ENCODE measurements around the gene UBE2E3. TPM values are rescaled to one million over a fixed set of nuclear protein-coding genes. Genes with fewer than 3 reads are reported as not detected.
A peak's percentile ranks its signal among the peaks of the same experiment; 100 is the strongest.
"Not testable (repeated sequence)": the region's sequence is repeated elsewhere in the genome, so short reads cannot be mapped to it uniquely, and the experiment has no call there.

Gene UBE2E3
- total RNA-seq, 1 experiment from 2014 or later: 181 TPM

- no peak for DNase-seq (ENCODE audit: low read depth)
Observed at GRCh38 chr2:181025004-181025403, 44.6 kb downstream of the UBE2E3 start.

GRCh38 chr2:181036445-181036844 lies 56.0 kb downstream of the UBE2E3 start:
- DNase-seq (ENCODE audit: low read depth): no peak

DNA sequence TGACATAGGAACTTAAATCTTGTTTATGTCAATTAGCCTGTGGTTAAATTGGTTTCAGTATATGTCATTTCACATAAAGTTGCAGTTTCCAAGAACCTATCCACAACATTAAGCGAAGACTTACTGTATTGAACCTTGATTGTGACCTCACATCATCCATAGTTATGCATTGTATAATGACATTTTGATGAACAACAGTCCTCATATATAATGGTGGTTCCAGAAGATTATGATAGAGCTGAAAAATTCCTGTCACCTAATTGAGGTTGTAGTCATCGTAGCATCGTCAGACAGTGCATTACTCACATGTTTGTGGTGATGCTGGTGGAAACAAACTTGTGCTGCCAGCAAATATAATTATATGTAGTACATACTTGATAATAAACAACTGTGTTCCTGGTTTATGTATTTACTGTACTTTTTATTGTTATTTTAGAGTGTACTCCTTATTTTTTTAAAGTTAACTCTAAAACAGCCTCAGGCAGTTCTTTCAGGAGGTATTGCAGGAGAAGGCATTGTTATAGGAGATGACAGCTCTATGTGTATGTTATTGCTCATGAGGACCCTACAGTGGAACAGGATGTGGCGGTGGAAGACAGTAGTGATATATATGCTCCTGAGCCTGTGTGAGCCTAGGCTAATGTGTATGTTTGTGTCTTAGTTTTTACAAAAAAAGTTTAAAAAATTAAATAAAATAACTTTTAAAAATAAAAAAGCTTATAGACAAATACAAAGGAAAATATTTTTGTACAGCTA lies 56.6 kb downstream of the UBE2E3 start:
- peak; percentile 79 for DNase-seq (ENCODE audit: low read depth)

DNA sequence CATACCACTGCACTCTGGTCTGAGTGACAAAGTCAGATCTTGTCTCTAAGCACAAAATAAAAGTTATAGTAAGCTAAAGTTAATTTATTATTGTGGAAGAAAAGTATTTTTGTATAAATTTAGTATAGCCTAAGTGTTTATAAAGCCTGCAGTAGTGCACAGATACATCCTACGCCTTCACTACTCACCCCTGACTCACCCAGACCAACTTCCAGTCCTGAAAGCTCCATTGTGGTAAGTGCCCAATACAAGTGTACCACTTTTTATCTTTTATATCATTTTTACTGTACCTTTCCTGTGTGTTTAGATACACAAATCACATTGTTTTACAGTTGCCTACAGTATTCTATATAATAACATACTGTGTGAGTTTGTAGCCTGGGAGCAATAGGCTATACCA lies 57.5 kb downstream of the UBE2E3 start:
- DNase-seq (ENCODE audit: low read depth): peak; percentile 48

DNA sequence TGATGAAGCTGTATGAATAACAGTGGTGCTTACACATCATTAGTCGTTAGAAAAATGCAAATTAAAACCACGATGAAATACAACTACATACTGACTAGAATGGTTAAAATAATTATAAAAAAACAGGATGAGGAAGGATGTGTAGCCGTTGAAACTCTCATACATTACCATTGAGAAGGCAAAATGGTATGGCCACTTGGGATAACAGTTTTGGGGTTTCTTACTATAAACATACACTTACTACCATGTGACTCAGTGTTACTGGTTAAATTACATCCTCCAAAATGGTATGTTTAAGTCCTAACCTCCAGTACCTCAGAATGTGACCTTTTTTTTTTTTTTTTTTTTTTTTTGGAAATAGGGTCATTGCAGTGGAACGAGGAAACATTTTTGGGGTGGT lies 58.4 kb downstream of the UBE2E3 start:
- DNase-seq (ENCODE audit: low read depth): no peak

DNA sequence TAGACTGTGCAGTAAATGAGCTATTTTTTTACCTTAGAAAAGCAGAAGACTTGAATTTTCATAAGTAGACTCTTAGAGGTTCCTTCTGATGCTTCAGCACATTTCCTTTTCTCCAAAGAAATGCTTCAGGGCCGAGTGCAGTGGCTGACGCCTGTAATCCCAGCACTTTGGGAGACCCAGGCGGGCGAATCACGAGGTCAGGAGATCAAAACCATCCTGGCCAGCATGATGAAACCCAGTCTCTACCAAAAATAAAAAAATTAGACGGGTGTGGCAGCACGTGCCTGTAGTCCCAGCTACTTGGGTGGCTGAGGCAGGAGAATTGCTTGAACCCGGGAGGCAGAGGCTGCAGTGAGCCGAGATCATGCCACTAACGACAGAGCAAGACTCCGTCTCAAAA lies 60.4 kb downstream of the UBE2E3 start:
- DNase-seq (ENCODE audit: low read depth): not testable (repeated sequence)

DNA sequence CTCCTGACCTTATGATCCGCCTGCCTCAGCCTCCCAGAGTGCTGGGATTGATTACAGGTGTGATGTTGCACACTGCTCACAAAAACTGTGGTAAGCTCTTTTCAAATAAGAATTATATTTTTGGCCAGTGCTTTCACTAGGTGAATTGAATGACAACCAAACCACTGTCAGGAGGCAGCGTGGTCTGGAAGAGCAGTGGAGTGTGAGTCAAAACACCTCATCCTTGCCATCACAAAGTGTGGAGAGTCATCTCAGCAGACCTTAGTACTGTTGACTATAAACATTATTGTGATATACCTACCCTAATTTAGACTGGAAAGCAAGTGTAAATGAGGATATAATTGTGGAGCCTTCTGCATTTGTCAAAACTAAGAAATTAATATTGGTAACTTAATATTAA lies 61.3 kb downstream of the UBE2E3 start:
- DNase-seq (ENCODE audit: low read depth): no peak

- DNase-seq (ENCODE audit: low read depth): no peak
Observed at GRCh38 chr2:181042706-181043105, 62.3 kb downstream of the UBE2E3 start.

DNA sequence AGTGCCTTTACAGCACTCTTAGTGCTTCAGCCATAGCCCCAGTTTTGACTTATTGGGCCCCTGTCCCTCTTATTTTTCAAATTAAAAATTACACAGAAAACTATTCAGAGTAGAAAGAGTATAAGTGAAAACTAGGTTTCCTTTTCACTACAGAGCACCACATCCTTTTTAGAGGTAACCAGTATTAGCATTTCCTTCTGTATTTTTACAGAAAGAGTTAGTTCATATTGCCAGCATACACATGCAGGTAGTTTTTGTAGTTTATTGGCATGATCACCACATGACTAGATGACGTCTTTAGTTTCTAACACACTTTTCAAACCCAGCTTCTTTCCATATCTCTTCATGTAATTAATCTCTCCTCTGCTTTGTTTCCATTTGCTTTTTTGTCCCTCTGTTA lies 66.4 kb downstream of the UBE2E3 start:
- DNase-seq (ENCODE audit: low read depth): no peak

DNA sequence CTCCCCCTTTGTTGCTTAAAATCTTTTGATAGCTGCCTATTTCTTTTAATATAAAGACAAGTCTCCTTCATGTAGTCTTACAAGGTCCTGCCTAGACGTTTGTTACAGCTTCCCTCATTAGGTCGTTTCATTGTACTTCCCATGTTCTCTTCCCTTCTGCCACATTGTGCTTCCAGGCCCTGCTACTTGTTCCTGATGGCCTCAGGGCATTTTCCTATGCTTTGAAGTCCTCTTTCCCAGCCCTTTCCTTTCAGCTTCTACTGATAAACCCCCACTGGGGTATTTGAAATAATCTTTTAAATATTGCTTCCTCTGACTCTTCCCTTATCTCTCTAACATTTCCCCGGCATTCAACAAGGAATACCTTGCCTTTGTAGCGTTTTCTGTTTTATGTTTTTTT lies 67.4 kb downstream of the UBE2E3 start:
- no peak for DNase-seq (ENCODE audit: low read depth)

- no peak for DNase-seq (ENCODE audit: low read depth)
Observed at GRCh38 chr2:181051861-181052522, 71.6 kb downstream of the UBE2E3 start.

DNA sequence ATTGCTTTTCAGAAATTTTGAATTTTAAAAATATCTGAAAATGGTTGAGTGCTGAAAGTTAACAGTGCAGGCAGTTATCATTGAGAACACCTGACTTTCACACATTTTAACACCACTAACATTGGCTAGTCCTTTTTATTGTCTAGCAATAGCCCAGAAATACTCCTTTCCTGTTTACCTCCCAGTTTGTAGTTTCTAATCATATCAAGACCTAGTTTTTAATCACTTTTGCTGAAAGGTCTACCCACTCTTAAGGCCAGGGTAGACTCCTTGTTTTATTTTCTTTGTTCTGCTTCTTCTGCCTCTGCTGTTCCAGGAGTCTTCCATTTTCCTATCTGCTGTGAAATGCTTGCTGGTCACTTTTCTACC lies 72.1 kb downstream of the UBE2E3 start:
- no peak for DNase-seq (ENCODE audit: low read depth)

GRCh38 chr2:181054256-181054655 lies 73.9 kb downstream of the UBE2E3 start:
- no peak for DNase-seq (ENCODE audit: low read depth)

GRCh38 chr2:181054843-181055242 lies 74.4 kb downstream of the UBE2E3 start:
- DNase-seq (ENCODE audit: low read depth): no peak

DNA sequence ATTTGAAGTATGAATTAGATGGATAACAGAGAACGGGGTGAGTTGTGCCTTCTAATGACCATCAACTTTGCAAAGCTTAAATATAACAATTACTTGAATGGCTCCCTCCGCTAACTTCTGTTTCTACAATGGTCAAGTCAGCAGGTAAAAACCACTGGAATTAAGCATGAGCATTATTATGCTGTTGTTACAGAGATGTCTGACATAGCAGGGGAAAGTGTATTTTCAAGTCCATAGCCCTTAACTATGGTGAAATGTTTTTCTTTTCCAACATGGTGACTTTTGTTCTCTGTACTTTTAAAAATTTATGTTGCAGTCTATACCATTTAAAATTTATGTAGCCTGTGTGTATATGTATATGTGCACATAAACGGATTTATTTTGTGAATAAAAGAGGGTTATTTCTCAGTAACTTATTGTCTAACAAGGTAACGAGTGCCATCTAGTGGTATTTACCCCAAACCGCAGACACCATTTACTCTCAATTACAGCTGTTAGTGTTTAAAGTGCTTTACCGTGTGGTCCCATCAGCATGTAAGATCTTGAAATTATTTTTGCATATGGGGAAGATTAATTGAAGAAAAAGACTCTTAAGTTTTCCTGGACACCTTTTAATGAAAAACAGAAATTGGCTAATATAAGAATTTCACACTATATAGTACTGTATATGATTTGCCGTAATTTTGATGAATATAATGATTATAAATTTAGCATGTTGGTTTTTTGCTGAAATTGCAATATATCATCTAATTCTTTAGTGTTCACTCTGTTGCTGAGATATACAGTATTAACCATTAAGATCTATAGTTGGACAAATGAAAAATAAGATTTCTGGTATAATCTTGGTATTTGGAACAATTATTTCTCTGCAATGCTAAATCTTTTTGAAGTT lies 78.2 kb downstream of the UBE2E3 start:
- peak; percentile 27 for DNase-seq (ENCODE audit: low read depth)

DNA sequence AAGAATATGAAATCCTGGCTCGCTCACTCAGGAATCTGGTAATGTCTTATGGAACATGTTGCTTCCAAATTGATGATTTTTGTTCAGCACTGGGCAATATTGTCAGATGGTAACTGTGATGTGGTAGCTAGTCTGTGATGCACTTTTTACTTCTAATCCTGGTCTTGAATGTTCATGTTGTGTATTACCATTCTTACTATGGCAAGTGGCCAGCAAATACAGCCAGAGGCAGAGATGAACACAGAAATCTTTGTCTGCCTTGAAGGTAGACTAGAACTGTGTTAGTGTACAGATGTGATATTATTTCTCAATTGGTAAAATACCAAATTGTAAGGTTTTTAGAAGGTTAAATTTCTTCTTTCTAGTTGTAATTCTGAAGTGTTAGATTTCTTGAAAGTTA lies 83.3 kb downstream of the UBE2E3 start:
- no peak for DNase-seq (ENCODE audit: low read depth)

DNA sequence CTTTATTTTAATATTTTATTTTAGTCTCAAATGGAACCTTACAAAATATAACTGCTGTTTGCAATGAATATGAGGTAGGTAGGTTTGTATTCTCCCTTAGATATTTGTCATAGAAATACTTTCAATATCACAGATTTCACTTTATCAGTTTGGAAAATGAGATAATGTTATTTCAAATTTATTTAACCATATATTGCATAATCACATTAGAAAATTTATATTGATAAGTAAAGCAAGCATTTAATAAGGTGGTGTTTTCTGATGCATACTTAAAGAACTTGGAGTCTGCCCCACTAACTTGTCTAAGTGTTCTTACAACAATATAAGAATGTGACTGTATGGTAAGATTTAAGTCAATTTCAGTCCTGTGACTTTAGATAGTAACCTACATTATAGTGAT lies 85.1 kb downstream of the UBE2E3 start:
- DNase-seq (ENCODE audit: low read depth): no peak

- DNase-seq (ENCODE audit: low read depth): no peak
Observed at GRCh38 chr2:181066333-181066732, 85.9 kb downstream of the UBE2E3 start.

DNA sequence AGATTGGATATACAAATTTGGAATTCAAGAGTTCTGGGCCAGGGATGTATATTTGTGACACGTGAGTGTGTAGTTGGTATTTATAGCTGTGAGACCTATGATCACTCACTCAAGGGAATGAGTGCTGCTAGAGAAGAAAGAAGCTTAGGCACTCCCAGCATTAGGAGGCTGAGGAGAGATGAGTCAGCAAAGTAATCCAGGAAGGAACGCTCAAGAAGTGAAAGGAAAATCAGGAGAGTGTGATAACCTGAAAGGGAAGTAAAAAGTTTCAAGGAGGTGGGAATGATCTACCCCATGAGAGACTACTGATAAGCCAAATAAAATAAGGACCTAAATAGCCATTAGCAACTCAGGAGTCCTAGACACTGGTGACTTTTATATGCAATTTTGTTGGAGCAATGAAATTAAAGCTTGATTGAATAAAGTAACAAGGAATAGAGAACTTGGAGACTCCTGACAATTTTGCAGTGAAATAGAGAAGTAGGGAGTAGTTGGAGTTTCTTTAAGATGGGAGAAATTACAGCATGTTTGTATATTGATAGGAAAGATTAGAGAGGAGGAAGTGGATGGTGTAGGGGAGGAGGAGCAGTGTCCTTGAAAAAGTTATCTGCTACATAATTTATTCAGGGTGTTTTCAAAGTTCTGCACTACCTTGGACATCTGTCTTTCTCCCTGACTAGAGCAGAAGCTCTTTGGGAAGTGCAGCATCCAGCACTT lies 89.9 kb downstream of the UBE2E3 start:
- peak; percentile 67 for DNase-seq (ENCODE audit: low read depth)

DNA sequence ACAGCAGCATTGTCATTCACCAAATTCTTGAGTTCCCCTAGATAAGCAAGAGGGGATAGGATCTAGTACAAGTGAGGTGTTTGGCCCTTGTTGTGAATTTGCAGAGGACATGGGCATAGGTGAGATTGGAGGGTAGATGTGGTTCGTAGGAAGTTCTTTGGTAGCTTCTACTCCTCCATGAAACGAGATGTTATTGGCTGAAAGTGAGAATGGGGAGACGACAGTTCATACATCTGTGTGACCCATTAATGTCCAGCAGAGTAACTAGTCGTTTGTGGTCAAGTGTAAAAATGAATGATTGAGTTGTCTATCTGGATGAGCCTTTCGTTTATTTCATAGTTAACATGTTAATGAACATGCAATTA lies 90.4 kb downstream of the UBE2E3 start:
- no peak for DNase-seq (ENCODE audit: low read depth)

GRCh38 chr2:181072486-181073235 lies 92.3 kb downstream of the UBE2E3 start:
- DNase-seq (ENCODE audit: low read depth): peak; percentile 23
